Measurements from ENCODE around the gene LARP6. TPM values are rescaled to one million over a fixed set of nuclear protein-coding genes. Genes with fewer than 3 reads are reported as not detected.
"Not testable (repeated sequence)": the region's sequence is repeated elsewhere in the genome, so short reads cannot be mapped to it uniquely, and the experiment has no call there.

Gene LARP6
- total RNA-seq, 4 donors from 2014 or later: 10.0 to 20.6 (median 13.9) TPM

DNA sequence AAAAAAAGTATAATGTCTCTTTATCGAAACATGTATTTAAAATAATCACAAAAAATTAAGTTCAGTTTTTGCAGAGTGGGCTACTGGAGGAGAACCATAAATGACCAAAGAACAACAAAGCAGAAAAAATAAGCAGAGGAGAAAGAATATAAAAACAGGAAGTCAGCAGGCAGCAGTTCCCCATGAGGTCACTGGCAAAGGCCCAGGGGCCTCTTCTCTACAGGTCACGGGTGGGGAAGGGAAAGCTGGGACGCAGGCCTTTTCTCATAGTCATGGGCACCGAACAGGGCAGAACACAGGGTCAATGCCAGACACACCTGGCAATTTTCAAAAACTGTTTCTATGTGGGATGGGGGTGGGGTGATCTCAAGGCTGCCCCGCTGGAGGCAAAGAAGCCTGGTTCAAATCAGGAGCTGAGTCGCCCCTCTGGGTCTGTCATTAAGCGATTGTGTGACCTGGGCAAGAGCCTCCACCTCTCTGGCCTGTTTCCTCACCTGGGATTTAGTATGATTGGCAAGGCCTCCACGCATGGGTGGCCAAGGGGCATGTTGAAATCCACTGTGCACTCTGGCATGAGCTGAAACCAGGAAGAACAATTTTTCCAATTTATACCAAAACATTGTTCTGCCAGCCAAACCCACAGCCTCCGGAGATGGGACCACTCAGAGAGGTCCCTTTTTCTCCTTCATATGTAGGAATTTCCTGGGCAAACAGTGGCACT is 46.8 kb downstream of the LARP6 start:
- Histone ChIP-seq H3K27me3 (no peaks in the 10 kb centered on the region), H3K9me3 (no peaks in the 10 kb centered on the region), H3K4me3 (no peak overlapping the region), H3K27ac (peak overlapping the region in 1 of 4 donors; percentile 2), H3K36me3 (no peaks in the 10 kb centered on the region), H3K4me1 (peaks cover 0 to 14% of the 10 kb centered on the region in 2 donors)
- TF ChIP-seq POLR2A (IDR thresholded peaks at IDR 0.05) (no peak), CTCF (IDR thresholded peaks at IDR 0.05 in 4 of 5, conservative IDR thresholded peaks at IDR 0.05 in 1 of 5) (no peak)
- in situ Hi-C loops (cut with MboI; ENCODE audit: low sequenced_read_pairs in 4 of 4) (loop anchor here in 1 of 4 donors (5.0 kb wide), 1 partner anchor 130 kb away; no protein-coding TSS in a partner anchor), intact Hi-C loops (cut with DNase I; ENCODE audit: low total_unique reads) (no loop called here)
- ATAC-seq (no peak), DNase-seq (peak; percentile 22 to 46)

DNA sequence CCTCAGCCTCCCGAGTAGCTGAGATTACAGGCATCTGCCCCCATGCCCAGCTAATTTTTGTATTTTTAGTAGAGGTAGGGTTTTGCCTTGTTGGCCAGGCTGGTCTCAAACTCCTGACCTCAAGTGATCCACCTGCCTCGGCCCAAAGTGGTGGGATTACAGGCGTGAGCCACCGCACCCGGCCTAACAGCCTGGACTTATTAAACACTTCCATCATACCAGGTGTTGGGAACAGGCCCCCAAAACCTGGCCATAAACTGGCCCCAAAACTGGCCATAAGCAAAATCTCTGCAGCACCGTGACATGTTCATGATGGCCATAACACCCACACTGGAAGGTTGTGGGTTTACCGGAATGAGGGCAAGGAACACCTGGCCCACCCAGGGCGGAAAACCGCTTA is 49.6 kb downstream of the LARP6 start:
- in situ Hi-C loops (cut with MboI; ENCODE audit: low sequenced_read_pairs in 4 of 4); intact Hi-C loops (cut with DNase I; ENCODE audit: low total_unique reads): not testable (repeated sequence)

DNA sequence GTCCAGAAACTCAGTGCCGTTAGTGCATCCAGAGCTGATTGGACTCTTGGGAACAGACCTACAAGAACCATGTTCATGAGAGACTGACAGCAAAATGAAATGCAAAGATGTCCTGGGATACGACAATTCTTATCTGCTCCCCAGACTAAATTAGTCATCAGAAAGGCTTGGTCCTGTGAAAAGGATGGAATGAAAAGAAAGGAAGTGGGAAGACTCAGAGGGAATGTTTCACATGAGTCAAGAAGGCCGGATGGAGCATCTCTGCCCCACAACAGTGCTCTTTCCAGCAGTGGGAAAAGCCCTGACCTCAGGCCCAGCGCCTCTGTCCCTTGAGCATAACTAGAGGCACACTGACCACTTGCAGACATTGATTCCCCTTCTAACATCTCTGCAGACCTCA is 51.3 kb downstream of the LARP6 start:
- in situ Hi-C loops (cut with MboI; ENCODE audit: low sequenced_read_pairs in 4 of 4): no loop called here

More for the DNA sequence above, 49.6 kb downstream of the LARP6 start:
- H3K27ac ChIP-seq, ATAC-seq, H3K36me3 ChIP-seq, H3K9me3 ChIP-seq, H3K4me3 ChIP-seq, DNase-seq, H3K27me3 ChIP-seq: not testable (repeated sequence)
- peaks cover 9 to 20% of the 10 kb centered on the region in 2 donors for H3K4me1 ChIP-seq

GRCh38 chr15:70801109-70801508 is 52.8 kb downstream of the LARP6 start:
- no peaks in the 10 kb centered on the region for H3K36me3 ChIP-seq
- intact Hi-C loops (cut with DNase I; ENCODE audit: low total_unique reads): no loop called here
- H3K27me3 ChIP-seq: no peaks in the 10 kb centered on the region
- H3K27ac ChIP-seq: peak overlapping the region in 2 of 4 donors; percentile 2 to 19
- peaks cover 9 to 10% of the 10 kb centered on the region in 2 donors for H3K4me1 ChIP-seq
- no peak for DNase-seq
- no peak for ATAC-seq
- no peak overlapping the region for H3K4me3 ChIP-seq
- in situ Hi-C loops (cut with MboI; ENCODE audit: low sequenced_read_pairs in 4 of 4): no loop called here
- TF ChIP-seq CTCF (IDR thresholded peaks at IDR 0.05 in 4 of 5, conservative IDR thresholded peaks at IDR 0.05 in 1 of 5) (no peak), POLR2A (IDR thresholded peaks at IDR 0.05) (no peak)
- no peaks in the 10 kb centered on the region for H3K9me3 ChIP-seq

More for the DNA sequence above, 51.3 kb downstream of the LARP6 start:
- no peak for DNase-seq
- H3K27ac ChIP-seq: peak overlapping the region in 1 of 4 donors; percentile 18
- peaks cover 9 to 20% of the 10 kb centered on the region in 2 donors for H3K4me1 ChIP-seq
- H3K4me3 ChIP-seq: no peak overlapping the region
- no peaks in the 10 kb centered on the region for H3K27me3 ChIP-seq
- no peaks in the 10 kb centered on the region for H3K36me3 ChIP-seq
- TF ChIP-seq CTCF (IDR thresholded peaks at IDR 0.05 in 4 of 5, conservative IDR thresholded peaks at IDR 0.05 in 1 of 5) (no peak), POLR2A (IDR thresholded peaks at IDR 0.05) (no peak)
- ATAC-seq: no peak
- no peaks in the 10 kb centered on the region for H3K9me3 ChIP-seq
- intact Hi-C loops (cut with DNase I; ENCODE audit: low total_unique reads): no loop called here

GRCh38 chr15:70799667-70800450 is 54.1 kb downstream of the LARP6 start:
- H3K9me3 ChIP-seq: no peaks in the 10 kb centered on the region
- peak; percentile 72 for ATAC-seq
- no peaks in the 10 kb centered on the region for H3K36me3 ChIP-seq
- DNase-seq: peak in 1 of 2 donors; percentile 30
- peak overlapping the region in 3 of 4 donors; percentile 3 to 19 (median 7) for H3K27ac ChIP-seq
- intact Hi-C loops (cut with DNase I; ENCODE audit: low total_unique reads): no loop called here
- H3K4me3 ChIP-seq: no peak overlapping the region
- in situ Hi-C loops (cut with MboI; ENCODE audit: low sequenced_read_pairs in 4 of 4): no loop called here
- TF ChIP-seq CTCF (IDR thresholded peaks at IDR 0.05 in 4 of 5, conservative IDR thresholded peaks at IDR 0.05 in 1 of 5): no peak
- TF ChIP-seq POLR2A (IDR thresholded peaks at IDR 0.05): no peak
- H3K27me3 ChIP-seq: no peaks in the 10 kb centered on the region
- H3K4me1 ChIP-seq: peaks cover 9 to 10% of the 10 kb centered on the region in 2 donors

All from gastrocnemius medialis (tissue), 4 donors.